ENCODE results near the gene SAV1.

GRCh38 chr14:50697659-50698290 lies 29.7 kb upstream of the SAV1 start:
- no peak for TF ChIP-seq CTCF (IDR thresholded peaks at IDR 0.05)
- TF ChIP-seq POLR2A (IDR thresholded peaks at IDR 0.05), result no peak

All from stomach (tissue), 4 donors.